MM.1S (cell line): Measurements from ENCODE around the gene NDUFB11.

Source experiments
- DNase-seq: peaks from one replicate; pipeline ENCODE4 v3.0.0-alpha.2; 2015
- H2AFZ ChIP-seq: fragments of 300-600 bp; sonication (generic); 2 replicates; pipeline ENCODE4 v1.6.0; 2016; ENCODE audit warnings: antibody characterized with exemption, low read length
- H3F3A ChIP-seq: fragments of 300-600 bp; sonication (generic); 2 replicates; pipeline ENCODE4 v1.6.1; 2016; ENCODE audit warnings: mild to moderate bottlenecking, antibody characterized with exemption, low read length, moderate library complexity, mixed read lengths; ENCODE audit not compliant: insufficient read depth
- H3K27ac ChIP-seq: fragments of 300-600 bp; sonication (generic); 2 replicates; pipeline ENCODE4 v1.5.1; 2016; ENCODE audit warnings: mild to moderate bottlenecking, low read length
- H3K27me3 ChIP-seq: fragments of 300-600 bp; sonication (generic); replicated peaks from 2 replicates; pipeline ENCODE4 v1.6.0; 2016; ENCODE audit warnings: low read length; ENCODE audit not compliant: insufficient read depth
- H3K36me3 ChIP-seq: fragments of 300-600 bp; sonication (generic); replicated peaks from 2 replicates; pipeline ENCODE4 v1.6.1; 2016; ENCODE audit warnings: mild to moderate bottlenecking, low read length, mixed read lengths; ENCODE audit not compliant: insufficient read depth
- H3K4me1 ChIP-seq: fragments of 300-600 bp; sonication (generic); 2 replicates; pipeline ENCODE4 v1.6.1; 2016; ENCODE audit warnings: low read length, mixed read lengths
- H3K4me2 ChIP-seq: fragments of 300-600 bp; sonication (generic); 2 replicates; pipeline ENCODE4 v1.6.0; 2016; ENCODE audit warnings: low read depth, low read length
- H3K4me3 ChIP-seq: fragments of 300-600 bp; sonication (generic); 2 replicates; pipeline ENCODE4 v1.5.1; 2016; ENCODE audit warnings: low read length, mixed read lengths
- H3K79me2 ChIP-seq: fragments of 300-600 bp; sonication (generic); 2 replicates; pipeline ENCODE4 v1.6.1; 2016; ENCODE audit warnings: mixed run types, low read length, mixed read lengths
- H3K9ac ChIP-seq: fragments of 300-600 bp; sonication (generic); 2 replicates; pipeline ENCODE4 v1.6.1; 2016; ENCODE audit warnings: low read length, mixed read lengths
- H3K9me2 ChIP-seq: fragments of 300-600 bp; sonication (generic); replicated peaks from 2 replicates; pipeline ENCODE4 v1.6.1; 2016; ENCODE audit warnings: mild to moderate bottlenecking, low read length, mixed read lengths; ENCODE audit not compliant: insufficient read depth
- H3K9me3 ChIP-seq: fragments of 300-600 bp; sonication (generic); replicated peaks from 2 replicates; pipeline ENCODE4 v1.6.1; 2016; ENCODE audit warnings: mild to moderate bottlenecking, low read length, mixed read lengths; ENCODE audit not compliant: insufficient read depth
- H4K20me1 ChIP-seq: fragments of 300-600 bp; sonication (generic); 2 replicates; pipeline ENCODE4 v1.6.1; 2016; ENCODE audit warnings: mild to moderate bottlenecking, low read length, moderate library complexity, mixed read lengths; ENCODE audit not compliant: insufficient read depth
- EZH2 ChIP-seq: fragments of 300-600 bp; sonication (generic); optimal IDR thresholded peaks from 2 replicates; pipeline ENCODE3; 2017; ENCODE audit warnings: low read depth, mild to moderate bottlenecking, antibody characterized with exemption, low read length, mixed read lengths
- EZH2phosphoT487 ChIP-seq: fragments of 300-600 bp; sonication (generic); IDR thresholded peaks from 2 replicates; pipeline ENCODE4 v1.6.1; 2018; ENCODE audit warnings: antibody characterized with exemption, low read length
- TF ChIP-seq, protein P1 (sequence below): fragments of 300-600 bp; sonication (generic); IDR thresholded peaks from 2 replicates; pipeline ENCODE4 v1.5.1; 2016; ENCODE audit warnings: antibody characterized with exemption, low read length, mixed read lengths

The NDUFB11 gene

DNA sequence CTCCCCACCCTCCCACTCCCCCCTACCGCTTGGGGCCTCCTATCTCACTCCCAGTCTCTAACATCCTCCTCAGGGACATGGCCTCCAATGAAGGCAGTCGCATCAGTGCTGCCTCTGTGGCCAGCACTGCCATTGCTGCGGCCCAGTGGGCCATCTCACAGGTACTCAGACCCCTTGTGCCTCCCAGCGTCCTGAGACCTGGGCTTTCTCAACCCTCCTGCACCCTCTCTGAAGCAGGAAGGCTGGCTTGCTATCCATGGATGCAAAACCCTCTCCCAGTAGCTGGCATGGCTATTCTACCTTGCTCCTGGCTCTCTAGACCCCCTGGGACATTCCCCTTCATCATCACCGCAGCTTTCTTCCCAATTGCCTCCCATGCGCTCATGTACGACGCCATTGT lies 35.8 kb upstream of the NDUFB11 start:
- DNase-seq = no peak
- TF ChIP-seq EZH2 = no peak
- TF ChIP-seq, protein P1, sequence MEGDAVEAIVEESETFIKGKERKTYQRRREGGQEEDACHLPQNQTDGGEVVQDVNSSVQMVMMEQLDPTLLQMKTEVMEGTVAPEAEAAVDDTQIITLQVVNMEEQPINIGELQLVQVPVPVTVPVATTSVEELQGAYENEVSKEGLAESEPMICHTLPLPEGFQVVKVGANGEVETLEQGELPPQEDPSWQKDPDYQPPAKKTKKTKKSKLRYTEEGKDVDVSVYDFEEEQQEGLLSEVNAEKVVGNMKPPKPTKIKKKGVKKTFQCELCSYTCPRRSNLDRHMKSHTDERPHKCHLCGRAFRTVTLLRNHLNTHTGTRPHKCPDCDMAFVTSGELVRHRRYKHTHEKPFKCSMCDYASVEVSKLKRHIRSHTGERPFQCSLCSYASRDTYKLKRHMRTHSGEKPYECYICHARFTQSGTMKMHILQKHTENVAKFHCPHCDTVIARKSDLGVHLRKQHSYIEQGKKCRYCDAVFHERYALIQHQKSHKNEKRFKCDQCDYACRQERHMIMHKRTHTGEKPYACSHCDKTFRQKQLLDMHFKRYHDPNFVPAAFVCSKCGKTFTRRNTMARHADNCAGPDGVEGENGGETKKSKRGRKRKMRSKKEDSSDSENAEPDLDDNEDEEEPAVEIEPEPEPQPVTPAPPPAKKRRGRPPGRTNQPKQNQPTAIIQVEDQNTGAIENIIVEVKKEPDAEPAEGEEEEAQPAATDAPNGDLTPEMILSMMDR = no peak
- TF ChIP-seq EZH2phosphoT487 = no peak
- Histone ChIP-seq H3K27me3 (no peaks in the 10 kb centered on the region), H3K9me2 (no peaks in the 10 kb centered on the region), H3K4me1 (no peaks in the 10 kb centered on the region), H3K4me2 (no peak overlapping the region), H3K79me2 (no peaks in the 10 kb centered on the region), H4K20me1 (no peaks in the 10 kb centered on the region), H3K9ac (no peak overlapping the region), H3K9me3 (no peaks in the 10 kb centered on the region), H3K4me3 (no peak overlapping the region), H3K27ac (no peak overlapping the region), H3F3A (no peaks in the 10 kb centered on the region), H2AFZ (no peak overlapping the region), H3K36me3 (no peaks in the 10 kb centered on the region)

DNA sequence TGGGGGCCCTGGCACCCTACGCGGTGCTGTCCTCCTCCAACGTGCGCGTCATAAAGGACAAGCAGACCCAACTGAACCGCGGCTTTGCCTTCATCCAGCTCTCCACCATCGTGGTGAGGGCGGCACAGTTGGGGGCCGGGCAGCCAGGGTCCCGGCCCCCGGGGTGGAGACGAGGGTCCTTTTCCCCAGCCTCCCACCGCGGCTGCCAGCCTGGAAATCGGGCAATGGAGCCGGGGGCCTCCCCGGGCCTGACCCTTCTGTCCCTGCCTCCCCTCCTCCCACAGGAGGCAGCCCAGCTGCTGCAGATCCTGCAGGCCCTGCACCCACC lies 35.4 kb upstream of the NDUFB11 start:
- Histone ChIP-seq H3K9ac (no peak overlapping the region), H3K36me3 (no peaks in the 10 kb centered on the region), H4K20me1 (no peaks in the 10 kb centered on the region), H3K27ac (no peak overlapping the region), H3K4me3 (no peak overlapping the region), H3K4me2 (no peak overlapping the region), H3K79me2 (no peaks in the 10 kb centered on the region), H3K4me1 (no peaks in the 10 kb centered on the region), H3K9me3 (no peaks in the 10 kb centered on the region), H3K9me2 (no peaks in the 10 kb centered on the region), H3K27me3 (no peaks in the 10 kb centered on the region), H2AFZ (no peak overlapping the region), H3F3A (no peaks in the 10 kb centered on the region)
- no peak for DNase-seq
- no peak for TF ChIP-seq EZH2phosphoT487
- no peak for TF ChIP-seq EZH2
- TF ChIP-seq, protein P1 = no peak

DNA sequence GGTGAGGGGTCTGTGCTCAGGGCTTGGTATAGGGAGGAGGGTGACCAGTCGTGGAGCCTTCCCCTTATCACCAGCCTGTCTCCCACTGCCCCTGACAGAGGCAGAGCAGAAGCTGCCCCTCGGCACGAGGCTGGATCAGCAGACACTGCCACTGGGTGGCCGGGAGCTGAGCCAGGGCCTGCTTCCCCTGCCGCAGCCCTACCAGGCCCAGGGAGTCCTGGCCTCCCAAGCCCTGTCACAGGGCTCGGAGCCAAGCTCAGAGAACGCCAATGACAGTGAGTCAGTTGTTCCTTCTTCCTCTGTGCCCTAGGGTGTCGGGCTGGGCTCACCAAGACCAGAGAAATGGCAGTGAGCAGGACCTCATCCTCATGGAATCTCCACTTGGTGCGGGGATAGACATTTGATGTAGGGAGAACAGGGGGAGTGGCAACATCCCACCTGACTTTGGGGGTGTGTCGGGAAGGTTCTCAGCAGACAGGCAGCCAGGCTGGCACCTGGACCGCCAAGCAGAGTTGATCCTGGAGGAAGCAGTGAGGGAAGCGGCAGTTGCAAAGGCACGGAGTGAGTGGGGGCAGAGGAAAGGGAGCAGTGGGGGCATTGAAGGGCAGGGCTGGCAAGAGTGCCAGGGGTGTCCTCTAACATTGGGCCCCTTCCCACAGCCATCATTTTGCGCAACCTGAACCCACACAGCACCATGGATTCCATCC lies 34.9 kb upstream of the NDUFB11 start:
- Histone ChIP-seq H3K4me1 (no peaks in the 10 kb centered on the region), H3K27me3 (no peaks in the 10 kb centered on the region), H4K20me1 (no peaks in the 10 kb centered on the region), H3K9me3 (no peaks in the 10 kb centered on the region), H3K79me2 (no peaks in the 10 kb centered on the region), H3K36me3 (no peaks in the 10 kb centered on the region), H3K4me2 (no peak overlapping the region), H2AFZ (no peak overlapping the region), H3K9me2 (no peaks in the 10 kb centered on the region), H3K4me3 (no peak overlapping the region), H3K27ac (no peak overlapping the region), H3K9ac (no peak overlapping the region), H3F3A (no peaks in the 10 kb centered on the region)
- TF ChIP-seq, protein P1 = no peak
- TF ChIP-seq EZH2phosphoT487 (no peak), EZH2 (no peak)
- DNase-seq = no peak
